GM12878 (cell line): Measurements from ENCODE around the gene TNFRSF8. TPM values are rescaled to one million over a fixed set of nuclear protein-coding genes. Genes with fewer than 3 reads are reported as not detected.

Experiments
- ATAC-seq: fragments of 200-7000 bp; cut with Tn5 transposase; 3 replicates; pipeline ENCODE4 v1.9.1; 2020; ENCODE audit warnings: mild to moderate bottlenecking, moderate library complexity
- BruUV-seq: library from RNA; stranded (reverse); fragments of 400-500 nt; replicated peaks from 2 replicates; lab custom pipeline; 2021; lab: Mats Ljungman, UMichigan
- CTCF ChIA-PET: fragments of 300-600 bp; sonication (Branson Sonifier 250); formaldehyde crosslinking; extraction: SDS; loops from one replicate; lab custom pipeline; 2021; ENCODE audit warnings: inconsistent platforms; lab: Yijun Ruan, JAX
- POLR2A ChIA-PET: fragments of 350-600 bp; formaldehyde crosslinking; extraction: SDS; loops from one replicate; lab custom pipeline; 2021; ENCODE audit warnings: inconsistent platforms; lab: Charles Lee
- RAD21 ChIA-PET: fragments of 300-600 bp; sonication (Branson Sonifier 250); formaldehyde crosslinking; loops from one replicate; lab custom pipeline; 2023; ENCODE audit warnings: antibody characterized with exemption; ENCODE audit not compliant: unreplicated experiment; lab: Charles Lee
- SMC1A ChIA-PET: fragments of 300-600 bp; sonication (Branson Sonifier 250); formaldehyde crosslinking; loops from one replicate; lab custom pipeline; 2023; ENCODE audit not compliant: unreplicated experiment, uncharacterized antibody; lab: Charles Lee
- DNase-seq: peaks from one replicate; pipeline ENCODE4 v3.0.0-alpha.2; 2011; ENCODE audit warnings: low read depth, low spot score
- FAIRE-seq: peaks from 3 replicates; lab custom pipeline; 2011; peaks lifted over from hg19 to GRCh38; lab: Jason Lieb, UNC
- H2AFZ ChIP-seq: 2 replicates; pipeline ENCODE4 v1.6.0; 2011; ENCODE audit warnings: low read depth, low read length, control low read depth; ENCODE audit not compliant: control insufficient read depth
- H3K27ac ChIP-seq: 2 replicates; pipeline ENCODE4 v1.5.1; 2011; ENCODE audit warnings: control low read depth; ENCODE audit not compliant: control insufficient read depth, insufficient read depth
- H3K27me3 ChIP-seq, 2 experiments: replicated peaks in 1 of 2; 2 replicates each; pipeline versions ENCODE4 v1.6.0 to v1.6.1; 2011; ENCODE audit warnings: low read length in 1 of 2; ENCODE audit not compliant: control insufficient read depth in 2 of 2, insufficient read depth in 2 of 2
- H3K36me3 ChIP-seq, 2 experiments: 2 replicates each; pipeline ENCODE4 v1.5.1; 2011; ENCODE audit warnings: low read length in 1 of 2; ENCODE audit not compliant: control insufficient read depth in 2 of 2, insufficient read depth in 2 of 2
- H3K4me1 ChIP-seq: 2 replicates; pipeline ENCODE4 v1.6.1; 2011; ENCODE audit warnings: mild to moderate bottlenecking, low read length, moderate library complexity, mixed read lengths; ENCODE audit not compliant: control insufficient read depth, insufficient read depth
- H3K4me2 ChIP-seq: 2 replicates; pipeline ENCODE4 v1.6.0; 2011; ENCODE audit warnings: control low read depth; ENCODE audit not compliant: control insufficient read depth, insufficient read depth
- H3K4me3 ChIP-seq: fragments of 200-600 bp; sonication (generic); 2 replicates; pipeline ENCODE4 v1.5.1; 2016
- H3K79me2 ChIP-seq: 2 replicates; pipeline ENCODE4 v1.6.0; 2011; ENCODE audit warnings: low read length; ENCODE audit not compliant: control insufficient read depth, insufficient read depth
- H3K9ac ChIP-seq: 2 replicates; pipeline ENCODE4 v1.8.0; 2011; ENCODE audit warnings: low read length, control low read depth, mixed read lengths; ENCODE audit not compliant: control insufficient read depth, insufficient read depth
- H3K9me3 ChIP-seq: replicated peaks from 3 replicates; pipeline ENCODE4 v1.5.1; 2011; ENCODE audit warnings: mild to moderate bottlenecking, low read length; ENCODE audit not compliant: control insufficient read depth, insufficient read depth
- H4K20me1 ChIP-seq: 2 replicates; pipeline ENCODE4 v1.6.0; 2011; ENCODE audit not compliant: control insufficient read depth, insufficient read depth
- BACH1 ChIP-seq: fragments of 450-650 bp; IDR thresholded peaks from 2 replicates; pipeline ENCODE4 v1.6.1; 2017; ENCODE audit warnings: mild to moderate bottlenecking, borderline replicate concordance
- CHD4 ChIP-seq: fragments of 200-600 bp; sonication (generic); IDR thresholded peaks from 2 replicates; pipeline ENCODE4 v1.6.1; 2016; ENCODE audit warnings: mild to moderate bottlenecking
- EGR1 ChIP-seq, 2 experiments: IDR thresholded peaks; 1 replicate in 1 of 2; 2 replicates in 1 of 2; pipeline ENCODE4 v1.6.1; 2011 to 2012; ENCODE audit warnings: low read depth in 2 of 2, low read length in 2 of 2, borderline replicate concordance in 1 of 2, mild to moderate bottlenecking in 1 of 2, moderate library complexity in 1 of 2
- HDAC6 ChIP-seq: fragments of 200-600 bp; sonication (generic); IDR thresholded peaks from one replicate; pipeline ENCODE4 v1.8.0; 2017; ENCODE audit warnings: antibody characterized with exemption; ENCODE audit not compliant: unreplicated experiment
- HDGF ChIP-seq: fragments of 450-650 bp; IDR thresholded peaks from 2 replicates; pipeline ENCODE4 v1.6.1; 2016; ENCODE audit warnings: antibody characterized with exemption
- IRF3 ChIP-seq: fragments of 450-650 bp; IDR thresholded peaks from 2 replicates; pipeline ENCODE4 v1.6.1; 2014; ENCODE audit warnings: mild to moderate bottlenecking
- JUNB ChIP-seq: IDR thresholded peaks from 2 replicates; pipeline ENCODE4 v1.6.1; 2016; ENCODE audit warnings: antibody characterized with exemption, mild to moderate bottlenecking
- JUND ChIP-seq: IDR thresholded peaks from 2 replicates; pipeline ENCODE4 v1.6.1; 2012; ENCODE audit warnings: low read depth, mild to moderate bottlenecking, low read length, improper control_type of control experiment, moderate library complexity
- NBN ChIP-seq: fragments of 450-650 bp; IDR thresholded peaks from 2 replicates; pipeline ENCODE4 v1.6.1; 2016
- NR2F1 ChIP-seq: fragments of 450-650 bp; conservative IDR thresholded peaks from 2 replicates; pipeline ENCODE4 v1.6.1; 2017; ENCODE audit warnings: mild to moderate bottlenecking
- PAX5 ChIP-seq: IDR thresholded peaks from 2 replicates; pipeline ENCODE4 v1.6.1; 2011; ENCODE audit warnings: low read depth, low read length, borderline replicate concordance
- RFX5 ChIP-seq: IDR thresholded peaks from 2 replicates; pipeline ENCODE4 v1.6.1; 2011; ENCODE audit warnings: low read depth, low read length, improper control_type of control experiment
- SMAD1 ChIP-seq: fragments of 450-650 bp; IDR thresholded peaks from 2 replicates; pipeline ENCODE4 v1.6.1; 2018; ENCODE audit warnings: mild to moderate bottlenecking, low read depth; ENCODE audit not compliant: partially characterized antibody
- SMAD5 ChIP-seq: IDR thresholded peaks from 2 replicates; pipeline ENCODE4 v1.6.1; 2016; ENCODE audit warnings: antibody characterized with exemption, low read depth
- SMARCA5 ChIP-seq: fragments of 450-650 bp; IDR thresholded peaks from 2 replicates; pipeline ENCODE4 v1.6.1; 2017; ENCODE audit warnings: mild to moderate bottlenecking
- STAT3 ChIP-seq: IDR thresholded peaks from 2 replicates; pipeline ENCODE4 v1.6.1; 2011; ENCODE audit warnings: low read depth, low read length, improper control_type of control experiment
- TARDBP ChIP-seq: IDR thresholded peaks from 2 replicates; pipeline ENCODE4 v1.6.1; 2016; ENCODE audit warnings: borderline replicate concordance
- TCF12 ChIP-seq: IDR thresholded peaks from 2 replicates; pipeline ENCODE4 v1.6.1; 2011; ENCODE audit warnings: low read depth, mild to moderate bottlenecking, low read length
- ZNF207 ChIP-seq: fragments of 450-650 bp; IDR thresholded peaks from 2 replicates; pipeline ENCODE4 v1.6.1; 2014; ENCODE audit warnings: antibody characterized with exemption, mild to moderate bottlenecking, borderline replicate concordance
- ZNF24 ChIP-seq: fragments of 450-650 bp; IDR thresholded peaks from 2 replicates; pipeline ENCODE4 v1.6.1; 2017; ENCODE audit warnings: antibody characterized with exemption, mild to moderate bottlenecking
- ZNF592 ChIP-seq: fragments of 450-650 bp; IDR thresholded peaks from 2 replicates; pipeline ENCODE4 v1.6.1; 2017; ENCODE audit warnings: mild to moderate bottlenecking, moderate library complexity
- WGBS: methylation state at CpG from one replicate; pipeline ENCODE4 v1.1.6; 2016; ENCODE audit warnings: low lambda C conversion rate; ENCODE audit not compliant: insufficient replicate concordance, insufficient coverage; ENCODE audit errors: missing lambda C conversion rate; 5-methylcytosine and 5-hydroxymethylcytosine counted together
- in situ Hi-C: fragments of 300-500 bp; cut with MboI; formaldehyde crosslinking; loops from 9 replicates; pipeline ENCODE4 v1.14.3; 2018; ENCODE audit warnings: mixed read lengths
- intact Hi-C: fragments of 100-400 bp; cut with micrococcal nuclease; formaldehyde crosslinking; loops from one replicate; pipeline ENCODE4 v1.14.2; 2022; ENCODE audit not compliant: unreplicated experiment
- polyA plus RNA-seq, 11 experiments: library from polyadenylated mRNA; depleted of rRNA in 4 of 11; unstranded in 6 of 11; stranded (reverse) in 5 of 11; fragments of >200 nt; fragmentation: Nextera tagmentation in 4 of 11; fragmentation: Illumina TruSeq in 1 of 11; extraction: Ambion mirVana in 4 of 11; extraction: Trizol in 1 of 11; gene quantifications; 1 replicate in 1 of 11; 2 replicates in 10 of 11; pipeline versions ENCODE4 v1.2.1 to v1.2.3, GENCODE V29; 2011 to 2016; ENCODE audit warnings: inconsistent platforms in 2 of 11, missing spikeins in 2 of 11, low read depth in 1 of 11
- total RNA-seq, 4 experiments: library from RNA; depleted of rRNA in 3 of 4; stranded (reverse); fragments of >200 nt in 3 of 4; fragmentation: Illumina TruSeq in 1 of 4; extraction: Trizol in 1 of 4; gene quantifications; 2 replicates each; pipeline versions ENCODE4 v1.2.1 to v1.2.3, GENCODE V29; 2013 to 2021

The TNFRSF8 gene
- total and polyA plus RNA-seq, 10 of the 15 experiments (the other 5 are each of a cell fraction or from before 2014, with no cell fraction given), result 9.8 to 114 (median 58.8) TPM

- Histone ChIP-seq H2AFZ (peak overlapping the region; percentile 28), H3K27ac (peak overlapping the region; percentile 100), H3K9ac (peak overlapping the region; percentile 79), H3K4me3 (peak overlapping the region; percentile 45; the same call in 1 of the 2 replicates), H4K20me1 (no peaks in the 10 kb centered on the region), H3K9me3 (no peaks in the 10 kb centered on the region), H3K4me1 (peaks cover 93% of the 10 kb centered on the region), H3K79me2 (peaks cover 9% of the 10 kb centered on the region), H3K4me2 (peak overlapping the region; percentile 90), H3K27me3 (no peaks in the 10 kb centered on the region), H3K36me3 (no peaks in the 10 kb centered on the region)
- ChIA-PET SMC1A (interaction anchor here (1.0 to 14.3 kb wide), 8 partner anchors 14 to 96 kb away, joined by 3 to 209 read pairs (median 6); partner anchors contain the start of genes MIIP and TNFRSF8), POLR2A (interaction anchor here (0.7 to 11.1 kb wide), 14 partner anchors 7 to 144 kb away, joined by 3 to 154 read pairs (median 7); partner anchors contain the start of genes MIIP and TNFRSF8), RAD21 (interaction anchor here (0.7 to 9.9 kb wide), 15 partner anchors 8 to 110 kb away, joined by 3 to 167 read pairs (median 4); partner anchors contain the start of genes MFN2, MIIP and TNFRSF8), CTCF (interaction anchor here (0.8 to 3.0 kb wide), 12 partner anchors 9 to 48 kb away, joined by 3 to 31 read pairs (median 6); partner anchors contain the start of gene TNFRSF8)
- no TSS peak for BruUV-seq
- WGBS, result 2% methylated on average over 6 of the region's 9 CpGs
- DNase-seq (peak; percentile 96), FAIRE-seq (peak; percentile 80), ATAC-seq (peak; percentile 79)
- in situ Hi-C loops, result loop anchor here (25.0 kb wide), 1 partner anchor 1660 kb away; the partner anchor contains the start of gene PRDM2
- intact Hi-C loops, result loop anchor here (1.0 to 5.0 kb wide), 4 partner anchors 8 to 143 kb away; no protein-coding TSS in a partner anchor
- TF ChIP-seq SMAD5, result no peak
- peak; percentile 89; the same call in 1 of the 2 replicates for TF ChIP-seq TCF12
- TF ChIP-seq RFX5, result peak; percentile 27; the same call in 1 of the 2 replicates
- peak; percentile 94; the same call in 1 of the 2 replicates for TF ChIP-seq BACH1
- TF ChIP-seq CHD4, result no peak
- peak; percentile 57; the same call in 1 of the 2 replicates for TF ChIP-seq ZNF24
- 0 out of 2 replicates have a peak, but pooled peaks have one; percentile 63 for TF ChIP-seq ZNF592
- TF ChIP-seq NR2F1, result peak; percentile 92
- TF ChIP-seq HDGF, result peak; percentile 94
- TF ChIP-seq NBN, result peak; percentile 86
- no peak for TF ChIP-seq HDAC6
- TF ChIP-seq STAT3, result peak; percentile 74; the same call in 1 of the 2 replicates
- peak; percentile 96 for TF ChIP-seq JUND
- TF ChIP-seq JUNB, result peak; percentile 99
- no peak for TF ChIP-seq IRF3
- TF ChIP-seq PAX5, result peak; percentile 97
- peak in 1 of 2 experiments; percentile 22; a peak in 1 of 3 replicates for TF ChIP-seq EGR1 (IDR thresholded peaks at IDR 0.05; ENCODE audit: borderline replicate concordance in 1 of 2, low read depth in 2 of 2, low read length in 2 of 2)
- peak; percentile 84; the same call in 1 of the 2 replicates for TF ChIP-seq TARDBP
- TF ChIP-seq SMAD1, result no peak
- TF ChIP-seq ZNF207, result peak; percentile 91; the same call in 1 of the 2 replicates
- TF ChIP-seq SMARCA5, result peak; percentile 70; the same call in 1 of the 2 replicates
These were observed 11.0 kb upstream of the TNFRSF8 start for GRCh38 chr1:12052008-12052573.
